HG03378 (cell line): ENCODE data around the gene NANOS2.
"Not testable (repeated sequence)": the region's sequence is repeated elsewhere in the genome, so short reads cannot be mapped to it uniquely, and the experiment has no call there.

Experiments used
- ATAC-seq: cut with Tn5 transposase; IDR thresholded peaks from one replicate; pipeline ENCODE4 v1.9.1; 2021; ENCODE audit warnings: mild to moderate bottlenecking, moderate library complexity; ENCODE audit not compliant: unreplicated experiment

The NANOS2 gene

GRCh38 chr19:45876411-45877197, 38.0 kb downstream of the NANOS2 start:
- ATAC-seq, result no peak

- no peak for ATAC-seq
Measured at GRCh38 chr19:45876161-45876410, 38.5 kb downstream of the NANOS2 start.

DNA sequence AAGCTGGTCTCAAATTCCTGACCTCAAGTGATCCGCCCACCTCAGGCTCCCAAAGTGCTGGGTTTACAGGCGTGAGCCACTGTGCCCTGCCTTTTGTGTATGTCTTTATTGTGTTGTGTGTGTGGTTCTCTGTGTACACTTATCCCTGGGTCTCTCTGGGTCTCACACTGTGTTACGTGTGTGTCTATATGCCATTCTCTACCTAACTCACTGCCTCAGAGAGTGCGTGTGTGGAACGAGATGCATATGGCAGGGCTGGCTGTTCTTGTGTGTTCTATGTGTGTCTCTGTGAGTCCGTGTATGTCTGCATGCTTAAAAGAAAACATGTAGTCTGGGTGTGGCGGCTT, 40.0 kb downstream of the NANOS2 start:
- ATAC-seq, result no peak

DNA sequence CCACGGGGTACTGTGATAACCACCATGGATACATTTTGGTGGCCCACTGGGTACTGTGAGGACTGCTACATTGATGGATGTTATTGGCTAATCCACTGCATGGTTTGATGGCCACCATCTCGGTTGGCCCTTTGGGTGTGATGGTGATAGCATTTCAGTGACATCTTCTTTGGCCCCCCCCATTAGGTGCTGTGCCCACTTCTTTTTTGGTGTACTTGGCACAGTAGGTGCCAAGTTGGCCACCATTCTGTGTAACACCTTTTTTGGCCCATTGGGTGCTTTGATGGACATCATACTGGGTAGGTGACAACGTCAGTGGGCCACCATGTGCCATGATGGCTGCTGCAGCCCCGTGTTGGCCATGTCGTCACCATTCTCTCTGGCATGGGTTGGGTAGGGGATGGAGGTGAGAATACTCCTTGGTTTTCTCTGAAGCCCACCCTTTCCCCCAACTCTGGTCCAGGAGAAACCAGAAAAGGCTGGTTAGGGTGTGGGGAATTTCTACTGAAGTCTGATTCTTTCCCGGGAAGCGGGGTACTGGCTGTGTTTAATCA, 41.3 kb downstream of the NANOS2 start:
- ATAC-seq, result no peak

DNA sequence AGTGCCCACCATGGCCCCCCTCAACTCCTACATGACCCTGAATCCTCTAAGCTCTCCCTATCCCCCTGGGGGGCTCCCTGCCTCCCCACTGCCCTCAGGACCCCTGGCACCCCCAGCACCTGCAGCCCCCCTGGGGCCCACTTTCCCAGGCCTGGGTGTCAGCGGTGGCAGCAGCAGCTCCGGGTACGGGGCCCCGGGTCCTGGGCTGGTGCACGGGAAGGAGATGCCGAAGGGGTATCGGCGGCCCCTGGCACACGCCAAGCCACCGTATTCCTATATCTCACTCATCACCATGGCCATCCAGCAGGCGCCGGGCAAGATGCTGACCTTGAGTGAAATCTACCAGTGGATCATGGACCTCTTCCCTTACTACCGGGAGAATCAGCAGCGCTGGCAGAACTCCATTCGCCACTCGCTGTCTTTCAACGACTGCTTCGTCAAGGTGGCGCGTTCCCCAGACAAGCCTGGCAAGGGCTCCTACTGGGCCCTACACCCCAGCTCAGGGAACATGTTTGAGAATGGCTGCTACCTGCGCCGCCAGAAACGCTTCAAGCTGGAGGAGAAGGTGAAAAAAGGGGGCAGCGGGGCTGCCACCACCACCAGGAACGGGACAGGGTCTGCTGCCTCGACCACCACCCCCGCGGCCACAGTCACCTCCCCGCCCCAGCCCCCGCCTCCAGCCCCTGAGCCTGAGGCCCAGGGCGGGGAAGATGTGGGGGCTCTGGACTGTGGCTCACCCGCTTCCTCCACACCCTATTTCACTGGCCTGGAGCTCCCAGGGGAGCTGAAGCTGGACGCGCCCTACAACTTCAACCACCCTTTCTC, 42.3 kb downstream of the NANOS2 start:
- ATAC-seq, result no peak

DNA sequence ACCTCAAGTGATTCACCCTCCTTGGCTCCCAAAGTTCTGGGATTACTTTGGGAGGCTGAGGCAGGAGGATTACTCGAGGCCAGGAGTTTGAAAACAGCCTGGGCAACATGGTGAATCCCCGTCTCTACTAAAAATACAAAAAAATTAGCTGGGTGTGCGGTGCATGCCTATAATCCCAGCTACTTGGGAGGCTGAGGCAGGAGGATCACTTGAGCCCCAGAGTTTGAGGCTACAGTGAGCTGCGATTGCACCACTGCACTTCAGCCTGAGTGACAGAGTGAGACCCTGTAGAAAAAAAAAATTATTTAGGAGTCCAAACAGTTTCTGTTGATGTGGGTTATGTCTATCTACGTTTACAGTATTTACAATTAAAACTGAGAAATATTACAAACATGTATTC, 43.8 kb downstream of the NANOS2 start:
- ATAC-seq, result no peak

- ATAC-seq, result not testable (repeated sequence)
Measured at GRCh38 chr19:45867241-45867640, 47.3 kb downstream of the NANOS2 start.

DNA sequence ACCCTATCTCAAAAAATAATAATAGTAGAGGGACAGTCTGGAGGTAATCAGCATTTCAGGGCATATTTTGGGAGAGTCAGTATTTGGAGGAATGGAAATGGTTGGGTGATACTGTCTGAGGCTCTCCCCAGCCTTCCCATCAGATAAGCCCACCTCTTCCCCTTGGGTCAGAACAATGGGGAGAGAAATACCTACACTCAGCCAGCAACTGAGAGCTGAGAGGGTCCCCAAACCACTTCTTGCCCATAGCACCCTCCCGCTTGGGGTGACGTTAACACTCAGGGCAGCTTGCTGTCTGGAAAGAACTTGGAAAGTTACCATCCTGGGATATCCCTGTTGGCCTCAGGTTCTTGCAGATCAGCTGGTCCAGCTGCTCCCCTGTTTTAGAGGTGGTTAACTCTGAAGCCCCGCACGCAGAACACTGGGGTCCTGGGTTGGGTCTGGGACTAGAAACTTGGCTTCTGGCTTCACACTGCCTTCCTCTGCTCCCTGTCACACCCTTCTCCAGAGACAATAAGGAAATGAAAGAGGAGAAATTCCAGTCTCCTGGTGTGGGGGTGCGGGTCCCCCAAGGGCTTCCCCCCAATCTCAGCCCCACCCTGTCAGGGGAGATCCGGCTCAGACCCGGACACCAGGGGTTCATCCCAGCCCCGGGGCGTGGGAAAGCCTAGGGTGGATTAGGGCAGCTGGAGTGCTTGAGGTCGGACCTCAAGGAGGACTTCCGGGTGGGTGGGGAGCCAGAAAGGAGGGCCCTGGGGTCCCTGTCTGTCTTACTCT, 48.0 kb downstream of the NANOS2 start:
- ATAC-seq, result no peak

GRCh38 chr19:45865269-45865948, 49.2 kb downstream of the NANOS2 start:
- no peak for ATAC-seq

DNA sequence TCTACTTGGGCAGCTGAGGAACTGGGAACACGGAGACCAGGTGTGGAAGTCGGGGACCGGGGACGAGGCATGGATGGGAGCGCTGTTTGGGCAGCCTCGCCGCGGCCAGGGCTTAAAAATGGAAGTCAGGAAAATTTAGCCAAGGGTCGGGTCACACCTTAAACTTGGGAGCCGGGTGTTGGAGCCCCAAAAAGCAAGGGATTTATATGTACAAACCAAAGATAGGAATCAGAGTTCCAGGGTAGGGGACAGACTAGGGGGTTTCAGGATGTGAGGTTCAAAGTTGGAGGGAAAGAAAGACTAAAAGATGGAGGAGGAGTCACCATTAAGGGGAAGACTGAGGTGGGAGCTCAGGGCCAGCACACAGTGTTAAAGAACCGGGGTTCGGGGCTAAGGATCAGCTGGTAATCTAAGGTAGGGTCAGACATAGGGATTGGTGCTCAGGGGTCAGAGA, 49.9 kb downstream of the NANOS2 start:
- ATAC-seq, result no peak

DNA sequence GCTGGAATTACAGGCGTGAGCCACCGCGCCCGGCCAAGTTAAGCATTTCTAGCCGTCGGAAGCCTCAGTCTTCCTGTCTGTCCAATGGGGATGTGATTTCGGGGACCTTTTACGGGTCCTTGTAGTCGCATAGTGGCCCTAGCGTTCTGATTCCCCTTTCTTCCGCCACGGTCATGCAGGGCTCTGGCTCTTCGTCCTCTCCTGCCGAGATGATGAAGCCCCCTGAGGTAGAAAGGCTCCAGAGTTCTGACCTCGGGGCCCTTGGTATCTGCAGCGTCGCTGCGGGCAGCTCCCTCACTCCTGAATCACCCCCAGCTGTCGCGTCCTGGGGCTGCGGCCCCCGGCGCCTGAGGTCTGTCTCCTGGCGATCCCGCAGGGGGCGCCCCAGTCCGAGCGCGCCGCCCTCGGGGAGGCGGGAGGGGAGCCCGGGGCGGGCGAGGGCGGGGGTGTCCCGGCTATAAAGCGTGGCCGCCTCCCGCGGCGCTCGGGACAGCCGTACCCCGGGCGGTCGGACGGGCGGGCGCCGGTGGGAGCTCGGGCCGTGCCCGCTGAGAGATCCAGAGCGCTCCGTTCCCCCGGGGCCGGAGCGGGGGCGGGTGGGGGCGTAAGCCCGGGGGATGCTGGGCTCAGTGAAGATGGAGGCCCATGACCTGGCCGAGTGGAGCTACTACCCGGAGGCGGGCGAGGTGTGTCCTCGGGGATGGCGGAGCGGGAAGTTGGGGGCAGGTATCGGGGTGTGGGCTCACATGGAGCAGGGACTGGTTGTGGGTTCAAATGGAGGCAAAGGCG, 50.5 kb downstream of the NANOS2 start, which contains the start of gene FOXA3:
Gene FOXA3 (plus strand): TSS at position 487 of the 789 bp plus-strand sequence. CDS start 131 bp downstream, at position 618.
- ATAC-seq, result no peak

DNA sequence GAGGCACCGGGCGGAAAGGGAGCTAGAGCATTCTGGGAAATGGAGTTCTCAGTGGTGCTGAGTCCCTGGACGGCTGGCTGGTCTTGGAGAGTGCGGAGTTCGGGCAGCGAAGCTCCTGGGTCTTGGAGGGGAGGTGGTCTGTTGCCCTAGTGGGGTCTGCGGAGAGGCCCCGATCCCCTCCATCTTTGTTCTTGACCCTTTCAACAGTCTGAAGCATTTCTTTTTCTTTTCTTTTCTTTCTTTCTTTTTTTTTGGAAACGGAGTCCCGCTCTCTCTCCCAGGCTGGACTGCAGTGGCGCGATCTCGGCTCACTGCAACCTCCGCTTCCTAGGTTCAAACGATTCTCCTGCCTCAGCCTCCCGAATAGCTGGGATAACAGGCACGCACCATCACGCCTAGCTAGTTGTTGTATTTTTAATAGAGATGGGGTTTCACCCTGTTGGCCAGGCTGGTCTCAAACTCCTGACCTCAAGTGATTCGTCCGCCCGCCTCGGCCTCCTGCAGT, 51.2 kb downstream of the NANOS2 start:
- no peak for ATAC-seq
